ENCODE data around the gene SCAMP4. TPM values are rescaled to one million over a fixed set of nuclear protein-coding genes. Genes with fewer than 3 reads are reported as not detected.

SCAMP4 gene
- polyA plus RNA-seq, 2 of the 4 experiments (the other 2 are of a cell fraction): 7.6 to 63.0 TPM

- TF ChIP-seq PBX3 (IDR thresholded peaks at IDR 0.05) (no peak), TP53 (CRISPR knock-in tag; IDR thresholded peaks at IDR 0.05) (no peak), RCOR1 (IDR thresholded peaks at IDR 0.05; ENCODE audit: low read depth, low read length) (no peak), CBX2 (IDR thresholded peaks at IDR 0.05; ENCODE audit: borderline replicate concordance, low read depth) (no peak)
These were observed 37.9 kb upstream of the SCAMP4 start (continued) for GRCh38 chr19:1867349-1867724.

- no peak for DNase-seq (ENCODE audit: low read depth in 1 of 2, low spot score in 1 of 2)
- H3K9me3 ChIP-seq: no peaks in the 10 kb centered on the region
- CTCF ChIA-PET: no interaction called here
- H3K27ac ChIP-seq: no peak overlapping the region
- WGBS (ENCODE audit: missing lambda C conversion rate): 79% methylated on average over 7 of the region's 7 CpGs
- peaks cover 11% of the 10 kb centered on the region; the same call in 2 of the 3 replicates for H3K4me1 ChIP-seq
- FAIRE-seq: no peak
- H3K4me3 ChIP-seq: no peak overlapping the region
- H3K4me2 ChIP-seq: no peak overlapping the region
- ATAC-seq: no peak
- no peak for TF ChIP-seq RNF2 (IDR thresholded peaks at IDR 0.05; ENCODE audit: borderline replicate concordance, low read depth)
- TF ChIP-seq RFX5 (IDR thresholded peaks at IDR 0.05): no peak
- TF ChIP-seq CHD4 (IDR thresholded peaks at IDR 0.05; ENCODE audit: borderline replicate concordance): no peak
- no peak for TF ChIP-seq HOXB13 (CRISPR knock-in tag; IDR thresholded peaks at IDR 0.05; ENCODE audit: low read depth)
- TF ChIP-seq, protein P1, sequence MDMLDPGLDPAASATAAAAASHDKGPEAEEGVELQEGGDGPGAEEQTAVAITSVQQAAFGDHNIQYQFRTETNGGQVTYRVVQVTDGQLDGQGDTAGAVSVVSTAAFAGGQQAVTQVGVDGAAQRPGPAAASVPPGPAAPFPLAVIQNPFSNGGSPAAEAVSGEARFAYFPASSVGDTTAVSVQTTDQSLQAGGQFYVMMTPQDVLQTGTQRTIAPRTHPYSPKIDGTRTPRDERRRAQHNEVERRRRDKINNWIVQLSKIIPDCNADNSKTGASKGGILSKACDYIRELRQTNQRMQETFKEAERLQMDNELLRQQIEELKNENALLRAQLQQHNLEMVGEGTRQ (IDR thresholded peaks at IDR 0.05): no peak
- TF ChIP-seq SMC3 (IDR thresholded peaks at IDR 0.05): no peak
- POLR2A ChIA-PET: interaction anchor here (0.7 kb wide), 1 partner anchor 21 kb away, joined by 5 read pairs; no protein-coding TSS in a partner anchor
These were observed 36.2 kb upstream of the SCAMP4 start for GRCh38 chr19:1868971-1869370.

DNA sequence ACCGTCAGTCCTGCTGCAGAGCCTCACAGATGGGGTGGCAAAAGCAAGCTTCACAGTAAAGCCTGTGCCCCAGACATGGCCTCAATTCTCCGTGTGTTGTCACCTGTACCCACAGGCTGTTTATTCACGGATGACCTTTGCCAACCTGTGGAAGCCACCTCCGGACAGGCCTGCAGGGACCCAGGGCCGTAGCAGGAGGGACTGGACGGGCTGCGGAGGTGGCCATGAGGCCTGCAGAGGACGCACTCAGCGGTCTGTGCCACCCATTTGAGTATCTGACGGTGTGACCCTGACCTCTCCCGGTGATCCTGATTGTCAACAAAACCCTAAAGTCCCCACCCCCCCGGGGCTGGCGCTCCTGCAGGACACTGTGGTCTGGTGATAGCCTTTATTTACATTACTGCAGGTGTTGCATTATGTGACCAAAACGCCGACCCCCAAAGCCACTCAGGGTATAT is 34.0 kb upstream of the SCAMP4 start:
- no peak for FAIRE-seq
- CTCF ChIA-PET: no interaction called here
- peaks cover 10% of the 10 kb centered on the region for H3K4me1 ChIP-seq
- POLR2A ChIA-PET: no interaction called here
- DNase-seq (ENCODE audit: low read depth in 1 of 2, low spot score in 1 of 2): no peak
- H3K9me3 ChIP-seq: no peaks in the 10 kb centered on the region
- H3K27ac ChIP-seq: no peak overlapping the region
- no peak for TF ChIP-seq CHD4 (IDR thresholded peaks at IDR 0.05; ENCODE audit: borderline replicate concordance)
- no peak for TF ChIP-seq BHLHE40 (IDR thresholded peaks at IDR 0.05; ENCODE audit: low read depth, low read length)
- TF ChIP-seq ESRRA (IDR thresholded peaks at IDR 0.05; ENCODE audit: borderline replicate concordance, low read length): no peak
- TF ChIP-seq EP300 (IDR thresholded peaks at IDR 0.05): no peak
- TF ChIP-seq, protein P2, sequence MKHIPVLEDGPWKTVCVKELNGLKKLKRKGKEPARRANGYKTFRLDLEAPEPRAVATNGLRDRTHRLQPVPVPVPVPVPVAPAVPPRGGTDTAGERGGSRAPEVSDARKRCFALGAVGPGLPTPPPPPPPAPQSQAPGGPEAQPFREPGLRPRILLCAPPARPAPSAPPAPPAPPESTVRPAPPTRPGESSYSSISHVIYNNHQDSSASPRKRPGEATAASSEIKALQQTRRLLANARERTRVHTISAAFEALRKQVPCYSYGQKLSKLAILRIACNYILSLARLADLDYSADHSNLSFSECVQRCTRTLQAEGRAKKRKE (CRISPR knock-in tag; IDR thresholded peaks at IDR 0.05; ENCODE audit: low read depth): no peak
- no peak for TF ChIP-seq CEBPB (IDR thresholded peaks at IDR 0.05)
- TF ChIP-seq FOSB (CRISPR knock-in tag; IDR thresholded peaks at IDR 0.05): no peak
- no peak for TF ChIP-seq E2F6 (IDR thresholded peaks at IDR 0.05; ENCODE audit: borderline replicate concordance, low read depth)
- no peak for TF ChIP-seq MAX (IDR thresholded peaks at IDR 0.05)
- TF ChIP-seq HDAC2 (IDR thresholded peaks at IDR 0.05): no peak
- no peak for TF ChIP-seq RFX5 (IDR thresholded peaks at IDR 0.05)
- no peak for TF ChIP-seq MAFK (IDR thresholded peaks at IDR 0.05; ENCODE audit: partially characterized antibody)
- TF ChIP-seq GATA3 (IDR thresholded peaks at IDR 0.05; ENCODE audit: borderline replicate concordance): no peak
- TF ChIP-seq ZSCAN20 (CRISPR knock-in tag; IDR thresholded peaks at IDR 0.05): no peak
- TF ChIP-seq KDM1A (IDR thresholded peaks at IDR 0.05; ENCODE audit: low read depth): no peak
- no peak for TF ChIP-seq POLR2A (IDR thresholded peaks at IDR 0.05; ENCODE audit: low read length)
- TF ChIP-seq POLR2AphosphoS2 (conservative IDR thresholded peaks at IDR 0.05; ENCODE audit: low read length): no peak
- no peak for TF ChIP-seq JUN (IDR thresholded peaks at IDR 0.05)
- TF ChIP-seq HOXB13 (CRISPR knock-in tag; IDR thresholded peaks at IDR 0.05; ENCODE audit: low read depth): no peak
- no peak for TF ChIP-seq HOXA7 (CRISPR knock-in tag; IDR thresholded peaks at IDR 0.05)
- 83% methylated on average over 8 of the region's 15 CpGs for WGBS (ENCODE audit: missing lambda C conversion rate)
- H3K4me2 ChIP-seq: no peak overlapping the region
- no peak overlapping the region for H3K4me3 ChIP-seq
- no peak for ATAC-seq

All from A549 (cell line).